ENCODE results near the gene NT5C1A.

Gene NT5C1A

GRCh38 chr1:39645411-39646043 is 26.4 kb downstream of the NT5C1A start:
- H3K4me1 ChIP-seq: peaks cover 4 to 63% (median 39%) of the 10 kb centered on the region in 4 donors
- H3K36me3 ChIP-seq: no peaks in the 10 kb centered on the region
- H3K27ac ChIP-seq: peak overlapping the region; percentile 83 to 97
- H3K4me3 ChIP-seq: no peak overlapping the region
- intact Hi-C loops (cut with DNase I; ENCODE audit: low total_unique reads): no loop called here
- no peak for TF ChIP-seq CTCF (IDR thresholded peaks at IDR 0.05)
- no peak for DNase-seq
- no peaks in the 10 kb centered on the region for H3K27me3 ChIP-seq
- no peaks in the 10 kb centered on the region for H3K9me3 ChIP-seq

- Histone ChIP-seq H3K27me3 (no peaks in the 10 kb centered on the region), H3K9me3 (no peaks in the 10 kb centered on the region), H3K4me3 (no peak overlapping the region), H3K4me1 (peaks cover 4 to 70% (median 44%) of the 10 kb centered on the region in 4 donors), H3K27ac (peak overlapping the region; percentile 70 to 97), H3K36me3 (no peaks in the 10 kb centered on the region)
- intact Hi-C loops (cut with DNase I; ENCODE audit: low total_unique reads): no loop called here
- TF ChIP-seq CTCF (IDR thresholded peaks at IDR 0.05): no peak
- DNase-seq: no peak
Observed at GRCh38 chr1:39643705-39644104, 28.2 kb downstream of the NT5C1A start.

GRCh38 chr1:39642796-39643195 is 29.1 kb downstream of the NT5C1A start:
- Histone ChIP-seq H3K27ac (peak overlapping the region; percentile 70 to 97), H3K9me3 (no peaks in the 10 kb centered on the region), H3K27me3 (no peaks in the 10 kb centered on the region), H3K4me3 (no peak overlapping the region), H3K4me1 (peaks cover 4 to 73% (median 40%) of the 10 kb centered on the region in 4 donors), H3K36me3 (no peaks in the 10 kb centered on the region)
- no peak for TF ChIP-seq CTCF (IDR thresholded peaks at IDR 0.05)
- intact Hi-C loops (cut with DNase I; ENCODE audit: low total_unique reads): no loop called here
- peak; percentile 43 to 83 for DNase-seq

- DNase-seq: no peak
Observed at GRCh38 chr1:39640861-39641260, 31.0 kb downstream of the NT5C1A start.

GRCh38 chr1:39639305-39640130 is 32.4 kb downstream of the NT5C1A start, which contains the start of gene HEYL:
HEYL (minus strand) TSS chr1:39639643; CDS start chr1:39639625, 18 bp downstream.
- Histone ChIP-seq H3K27me3 (no peaks in the 10 kb centered on the region), H3K27ac (peak within 1 kb of the TSS; percentile 96 to 97), H3K36me3 (no peaks in the 10 kb centered on the region), H3K9me3 (no peaks in the 10 kb centered on the region), H3K4me1 (peaks cover 0 to 85% (median 27%) of the 10 kb centered on the region in 4 donors), H3K4me3 (peak within 1 kb of the TSS; percentile 74 to 91)
- TF ChIP-seq CTCF (IDR thresholded peaks at IDR 0.05): peak; percentile 64 to 65
- DNase-seq: peak; percentile 74 to 91
- intact Hi-C loops (cut with DNase I; ENCODE audit: low total_unique reads): no loop called here

More at GRCh38 chr1:39640861-39641260, 31.0 kb downstream of the NT5C1A start:
- no peaks in the 10 kb centered on the region for H3K36me3 ChIP-seq
- H3K27me3 ChIP-seq: no peaks in the 10 kb centered on the region
- intact Hi-C loops (cut with DNase I; ENCODE audit: low total_unique reads): no loop called here
- H3K4me3 ChIP-seq: no peak overlapping the region
- peak overlapping the region; percentile 96 to 97 for H3K27ac ChIP-seq
- no peak for TF ChIP-seq CTCF (IDR thresholded peaks at IDR 0.05)
- H3K4me1 ChIP-seq: peaks cover 0 to 73% (median 25%) of the 10 kb centered on the region in 4 donors
- no peaks in the 10 kb centered on the region for H3K9me3 ChIP-seq

Data from tibial artery (tissue), 4 donors.